HS-5 (cell line): Measurements from ENCODE around the gene SHFL.
A peak's percentile ranks its signal among the peaks of the same experiment; 100 is the strongest.

Experiments used
- DNase-seq: peaks from one replicate; pipeline ENCODE4 v3.0.0-alpha.2; 2012; ENCODE audit warnings: low read depth

SHFL gene

GRCh38 chr19:10087296-10088061 lies 1.4 kb downstream of the SHFL start:
- DNase-seq = no peak

- no peak for DNase-seq
Observed at GRCh38 chr19:10088949-10089554, 2.9 kb downstream of the SHFL start.

- no peak for DNase-seq
Observed at GRCh38 chr19:10089801-10090375, 3.8 kb downstream of the SHFL start.

- no peak for DNase-seq
Observed at GRCh38 chr19:10091370-10091687, 5.2 kb downstream of the SHFL start.

GRCh38 chr19:10091895-10092641 lies 6.0 kb downstream of the SHFL start:
- DNase-seq = no peak

- DNase-seq = no peak
Observed at GRCh38 chr19:10092648-10093294, 6.7 kb downstream of the SHFL start.

- DNase-seq = no peak
Observed at GRCh38 chr19:10093295-10094186, 7.4 kb downstream of the SHFL start.

GRCh38 chr19:10095622-10095947 lies 9.5 kb downstream of the SHFL start:
- no peak for DNase-seq

GRCh38 chr19:10095948-10096614 lies 10.0 kb downstream of the SHFL start:
- peak; percentile 68 for DNase-seq

- DNase-seq = no peak
Observed at GRCh38 chr19:10096615-10096963, 10.5 kb downstream of the SHFL start.

- DNase-seq = no peak
Observed at GRCh38 chr19:10100163-10100785, 14.2 kb downstream of the SHFL start.

- DNase-seq = no peak
Observed at GRCh38 chr19:10102787-10103236, 16.7 kb downstream of the SHFL start.

- no peak for DNase-seq
Observed at GRCh38 chr19:10104130-10104513, 18.0 kb downstream of the SHFL start.

GRCh38 chr19:10104665-10105508 lies 18.8 kb downstream of the SHFL start:
- DNase-seq = no peak

GRCh38 chr19:10105509-10106099 lies 19.5 kb downstream of the SHFL start:
- no peak for DNase-seq

GRCh38 chr19:10106100-10106936 lies 20.2 kb downstream of the SHFL start, which contains the start of gene PPAN:
Gene PPAN, plus strand, starts transcription at chr19:10106362. Its CDS starts 33 bp downstream, at chr19:10106395.
- peak; percentile 93 for DNase-seq

- no peak for DNase-seq
Observed at GRCh38 chr19:10107254-10107653, 21.1 kb downstream of the SHFL start.

- DNase-seq = no peak
Observed at GRCh38 chr19:10107817-10108367, 21.8 kb downstream of the SHFL start.
